ENCODE data around the gene COL8A2.

Gene COL8A2

DNA sequence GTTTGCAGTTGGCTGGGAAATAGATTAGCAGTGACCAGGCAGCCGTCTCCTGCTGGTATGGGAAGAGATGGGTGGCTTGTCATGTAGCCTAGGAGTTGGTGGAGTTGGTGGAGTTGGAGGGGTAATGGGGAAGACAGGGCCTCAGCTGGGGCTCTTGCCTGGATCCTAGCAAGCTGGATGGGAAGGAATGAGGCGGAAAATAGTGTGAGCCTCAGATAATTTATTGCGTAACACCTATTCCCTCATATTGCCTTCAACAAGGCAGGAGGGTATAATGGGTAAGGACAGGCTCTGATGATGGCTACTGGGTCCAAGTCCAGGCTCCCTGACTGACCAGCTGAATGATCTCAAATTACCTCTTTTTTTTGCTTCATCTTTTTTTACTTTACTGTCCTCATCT, 43.5 kb upstream of the COL8A2 start:
- H3K27ac ChIP-seq, result no peak overlapping the region
- in situ Hi-C loops (cut with HindIII; ENCODE audit: low pct_ligation_motif_present, low sequenced_read_pairs), result no loop called here
- peaks cover 62% of the 10 kb centered on the region for H3K36me3 ChIP-seq (replicated peaks)
- no peaks in the 10 kb centered on the region for H3K27me3 ChIP-seq (replicated peaks)
- TF ChIP-seq, protein P1, sequence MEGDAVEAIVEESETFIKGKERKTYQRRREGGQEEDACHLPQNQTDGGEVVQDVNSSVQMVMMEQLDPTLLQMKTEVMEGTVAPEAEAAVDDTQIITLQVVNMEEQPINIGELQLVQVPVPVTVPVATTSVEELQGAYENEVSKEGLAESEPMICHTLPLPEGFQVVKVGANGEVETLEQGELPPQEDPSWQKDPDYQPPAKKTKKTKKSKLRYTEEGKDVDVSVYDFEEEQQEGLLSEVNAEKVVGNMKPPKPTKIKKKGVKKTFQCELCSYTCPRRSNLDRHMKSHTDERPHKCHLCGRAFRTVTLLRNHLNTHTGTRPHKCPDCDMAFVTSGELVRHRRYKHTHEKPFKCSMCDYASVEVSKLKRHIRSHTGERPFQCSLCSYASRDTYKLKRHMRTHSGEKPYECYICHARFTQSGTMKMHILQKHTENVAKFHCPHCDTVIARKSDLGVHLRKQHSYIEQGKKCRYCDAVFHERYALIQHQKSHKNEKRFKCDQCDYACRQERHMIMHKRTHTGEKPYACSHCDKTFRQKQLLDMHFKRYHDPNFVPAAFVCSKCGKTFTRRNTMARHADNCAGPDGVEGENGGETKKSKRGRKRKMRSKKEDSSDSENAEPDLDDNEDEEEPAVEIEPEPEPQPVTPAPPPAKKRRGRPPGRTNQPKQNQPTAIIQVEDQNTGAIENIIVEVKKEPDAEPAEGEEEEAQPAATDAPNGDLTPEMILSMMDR (IDR thresholded peaks at IDR 0.05; ENCODE audit: low read depth, low read length, missing control alignments), result no peak
- DNase-seq, result no peak
- no peak overlapping the region for H3K4me3 ChIP-seq (ENCODE audit: low read depth, low read length)

DNA sequence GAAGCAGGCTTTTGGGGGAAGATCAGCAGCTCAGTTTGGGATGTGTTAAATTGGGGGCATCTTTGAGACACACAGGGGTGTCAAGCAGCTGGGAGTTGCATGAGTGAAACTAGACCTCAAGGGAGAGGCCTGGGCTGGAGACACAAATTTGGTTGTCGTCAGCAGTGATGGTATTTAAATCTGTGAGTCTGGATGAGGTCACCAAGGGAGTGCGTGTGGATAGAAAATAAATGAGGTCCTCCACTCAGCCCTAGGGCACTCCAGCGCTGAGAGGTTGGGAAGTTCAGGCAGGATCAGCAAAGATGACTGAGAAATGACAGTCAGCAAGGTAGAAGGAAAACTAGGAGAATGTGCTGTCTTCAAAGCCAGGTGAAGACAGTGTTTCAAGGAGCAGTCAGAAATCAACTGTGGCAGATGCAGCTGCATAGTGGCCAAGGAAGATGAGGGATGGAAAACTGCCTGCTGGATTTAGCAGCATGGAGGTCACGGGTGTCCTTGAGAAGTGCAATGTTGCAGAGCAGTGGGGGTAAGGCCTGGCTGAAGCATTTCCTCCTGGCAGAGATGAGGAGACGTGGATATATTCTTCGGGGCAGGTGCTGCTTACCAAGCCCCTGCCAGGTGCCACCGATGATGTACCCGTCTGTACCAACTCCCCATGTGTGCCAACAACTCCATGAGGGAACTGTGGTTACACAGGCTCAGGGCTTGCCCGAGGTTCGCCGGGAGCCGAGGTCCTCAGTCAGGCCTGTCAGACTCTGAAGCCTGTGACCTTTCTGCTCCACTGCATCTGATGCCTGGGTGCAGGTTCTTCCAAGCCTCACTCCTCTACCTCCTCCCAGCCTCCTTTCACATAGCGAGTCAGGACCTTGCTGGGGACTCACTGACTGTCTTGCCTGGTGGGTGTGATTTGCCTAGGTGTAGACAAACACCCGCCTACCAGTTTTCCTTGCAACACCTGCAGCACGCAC, 42.2 kb upstream of the COL8A2 start:
- Histone ChIP-seq H3K27ac (peak overlapping the region; percentile 55), H3K36me3 (replicated peaks) (peaks cover 58% of the 10 kb centered on the region), H3K4me3 (ENCODE audit: low read depth, low read length) (no peak overlapping the region), H3K27me3 (replicated peaks) (no peaks in the 10 kb centered on the region)
- in situ Hi-C loops (cut with HindIII; ENCODE audit: low pct_ligation_motif_present, low sequenced_read_pairs), result no loop called here
- peak; percentile 37 for DNase-seq
- TF ChIP-seq, protein P1 (IDR thresholded peaks at IDR 0.05; ENCODE audit: low read depth, low read length, missing control alignments), result no peak

DNA sequence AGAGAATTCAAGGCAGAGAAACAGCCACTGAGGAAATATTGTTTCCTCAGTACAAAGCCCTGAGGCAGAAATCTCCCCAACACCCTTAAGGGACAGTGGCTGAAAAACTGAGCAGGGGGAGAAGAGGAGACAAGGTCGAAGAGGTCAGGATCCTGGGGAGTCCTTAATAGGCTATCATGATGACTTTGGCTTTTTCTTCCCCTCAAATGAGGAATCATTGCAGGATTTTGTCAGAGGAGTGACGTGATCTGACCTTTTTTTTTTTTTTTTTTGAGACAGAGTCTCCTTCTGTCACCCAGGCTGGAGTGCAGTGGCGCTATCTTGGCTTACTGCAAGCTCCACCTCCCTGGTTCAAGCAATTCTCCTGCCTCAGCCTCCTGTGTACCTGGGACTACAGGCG, 41.1 kb upstream of the COL8A2 start:
- peak overlapping the region; percentile 55 for H3K27ac ChIP-seq
- H3K4me3 ChIP-seq (ENCODE audit: low read depth, low read length), result no peak overlapping the region
- in situ Hi-C loops (cut with HindIII; ENCODE audit: low pct_ligation_motif_present, low sequenced_read_pairs), result no loop called here
- TF ChIP-seq, protein P1 (IDR thresholded peaks at IDR 0.05; ENCODE audit: low read depth, low read length, missing control alignments), result no peak
- H3K36me3 ChIP-seq (replicated peaks), result peaks cover 55% of the 10 kb centered on the region
- no peak for DNase-seq
- no peaks in the 10 kb centered on the region for H3K27me3 ChIP-seq (replicated peaks)

DNA sequence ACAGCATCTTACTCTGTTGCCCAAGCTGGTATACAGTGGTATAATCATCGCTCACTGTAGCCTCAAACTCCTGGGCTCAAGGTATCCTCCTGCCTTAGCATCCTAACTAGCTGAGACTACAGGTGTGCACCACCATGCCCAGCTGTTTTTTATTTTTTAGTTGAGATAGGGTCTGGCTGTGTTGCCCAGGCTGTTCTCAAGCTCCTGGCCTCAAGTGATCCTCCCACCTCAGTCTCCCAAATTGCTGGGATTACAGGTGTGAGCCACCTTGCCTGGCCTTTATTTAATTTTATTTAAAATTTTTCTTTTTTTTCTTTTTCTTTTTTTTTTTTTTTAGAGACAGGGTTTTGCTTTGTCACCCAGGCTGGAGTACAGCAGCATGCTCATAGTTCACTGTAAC, 40.1 kb upstream of the COL8A2 start:
- TF ChIP-seq, protein P1 (IDR thresholded peaks at IDR 0.05; ENCODE audit: low read depth, low read length, missing control alignments), result no peak
- in situ Hi-C loops (cut with HindIII; ENCODE audit: low pct_ligation_motif_present, low sequenced_read_pairs), result no loop called here
- H3K36me3 ChIP-seq (replicated peaks), result peaks cover 54% of the 10 kb centered on the region
- DNase-seq, result no peak
- no peak overlapping the region for H3K27ac ChIP-seq
- no peak overlapping the region for H3K4me3 ChIP-seq (ENCODE audit: low read depth, low read length)
- H3K27me3 ChIP-seq (replicated peaks), result no peaks in the 10 kb centered on the region

DNA sequence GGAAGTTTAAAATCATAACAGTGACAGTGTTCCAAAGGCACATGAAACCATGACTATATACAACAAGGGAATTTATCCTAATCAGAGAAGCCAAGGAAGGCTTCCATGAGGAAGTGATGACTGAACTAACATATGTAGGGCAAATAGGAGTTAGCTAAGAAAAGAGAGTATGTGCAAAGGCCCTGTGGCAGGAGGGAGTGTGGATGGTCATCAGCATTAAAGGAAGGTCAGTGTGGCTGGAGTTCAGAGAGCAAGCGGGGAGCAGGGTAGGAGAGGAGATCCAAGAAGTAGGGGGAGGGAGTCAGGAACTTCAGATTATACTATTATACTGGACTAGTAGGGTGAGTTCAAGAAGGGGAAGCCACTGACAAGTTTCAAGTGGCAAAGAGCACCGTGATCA, 39.3 kb upstream of the COL8A2 start:
- Histone ChIP-seq H3K36me3 (replicated peaks) (peaks cover 54% of the 10 kb centered on the region), H3K27ac (no peak overlapping the region), H3K4me3 (ENCODE audit: low read depth, low read length) (no peak overlapping the region), H3K27me3 (replicated peaks) (no peaks in the 10 kb centered on the region)
- in situ Hi-C loops (cut with HindIII; ENCODE audit: low pct_ligation_motif_present, low sequenced_read_pairs), result no loop called here
- TF ChIP-seq, protein P1 (IDR thresholded peaks at IDR 0.05; ENCODE audit: low read depth, low read length, missing control alignments), result no peak
- no peak for DNase-seq

All from brain microvascular endothelial cell (primary cell).